ENCODE results near the gene ADGRG4. TPM values are rescaled to one million over a fixed set of nuclear protein-coding genes. Genes with fewer than 3 reads are reported as not detected.

The ADGRG4 gene
- polyA plus RNA-seq, 3 donors = not detected

DNA sequence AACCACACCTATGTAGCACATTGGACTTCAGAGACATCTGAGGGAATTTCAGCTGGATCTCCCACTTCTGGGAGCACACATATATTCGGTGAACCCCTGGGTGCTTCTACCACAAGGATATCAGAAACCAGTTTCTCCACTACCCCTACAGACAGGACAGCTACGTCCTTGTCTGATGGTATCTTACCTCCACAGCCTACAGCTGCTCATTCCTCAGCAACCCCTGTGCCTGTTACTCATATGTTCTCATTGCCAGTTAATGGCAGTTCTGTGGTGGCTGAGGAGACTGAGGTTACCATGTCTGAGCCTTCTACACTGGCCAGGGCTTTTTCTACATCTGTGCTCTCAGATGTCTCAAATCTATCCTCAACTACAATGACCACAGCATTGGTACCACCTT is 45.7 kb downstream of the ADGRG4 start:
- Histone ChIP-seq H3K79me2 (ENCODE audit: insufficient read depth, low read length) (no peaks in the 10 kb centered on the region), H3K36me3 (replicated peaks in 1 of 2; ENCODE audit: control insufficient read depth in 1 of 2, insufficient read depth in 2 of 2, low read length in 2 of 2) (no peaks in the 10 kb centered on the region), H2AFZ (ENCODE audit: insufficient read depth, low read depth, low read length, poor library complexity, severe bottlenecking) (no peak overlapping the region), H3K4me3 (replicated peaks in 1 of 3; ENCODE audit: low read depth in 2 of 3, low read length in 3 of 3) (no peak overlapping the region), H3K4me2 (replicated peaks; ENCODE audit: extremely low read depth, low read length, poor library complexity, severe bottlenecking) (no peak overlapping the region), H3K27ac (ENCODE audit: low read depth in 1 of 2, low read length in 2 of 2) (no peak overlapping the region), H3K4me1 (ENCODE audit: control insufficient read depth in 1 of 2, insufficient read depth in 2 of 2, low read length in 2 of 2) (no peaks in the 10 kb centered on the region), H3K27me3 (ENCODE audit: control insufficient read depth in 2 of 2, insufficient read depth in 2 of 2, low read length in 2 of 2) (no peaks in the 10 kb centered on the region), H4K20me1 (ENCODE audit: insufficient read depth, low read length) (no peaks in the 10 kb centered on the region), H3K9me3 (replicated peaks in 1 of 2; ENCODE audit: control insufficient read depth in 1 of 2, insufficient read depth in 1 of 2, low read length in 2 of 2) (no peaks in the 10 kb centered on the region), H3K9ac (ENCODE audit: insufficient read depth, low read length, poor library complexity, severe bottlenecking) (no peak overlapping the region)
- H3K36me3 Mint-ChIP-seq = no peaks in the 10 kb centered on the region
- no peaks in the 10 kb centered on the region for H3K9me3 Mint-ChIP-seq
- intact Hi-C loops (cut with micrococcal nuclease) = no loop called here
- no peaks in the 10 kb centered on the region for H3K4me1 Mint-ChIP-seq
- WGBS (ENCODE audit: insufficient coverage) = no CpG with 5 or more reads among the region's 2 CpGs
- peaks cover 0 to 4% (median 0%) of the 10 kb centered on the region in 3 donors for H3K27me3 Mint-ChIP-seq (ENCODE audit: low read depth in 3 of 3)
- no peak overlapping the region for H3K27ac Mint-ChIP-seq
- H3K4me3 Mint-ChIP-seq = no peak overlapping the region
- TF ChIP-seq, protein P1, sequence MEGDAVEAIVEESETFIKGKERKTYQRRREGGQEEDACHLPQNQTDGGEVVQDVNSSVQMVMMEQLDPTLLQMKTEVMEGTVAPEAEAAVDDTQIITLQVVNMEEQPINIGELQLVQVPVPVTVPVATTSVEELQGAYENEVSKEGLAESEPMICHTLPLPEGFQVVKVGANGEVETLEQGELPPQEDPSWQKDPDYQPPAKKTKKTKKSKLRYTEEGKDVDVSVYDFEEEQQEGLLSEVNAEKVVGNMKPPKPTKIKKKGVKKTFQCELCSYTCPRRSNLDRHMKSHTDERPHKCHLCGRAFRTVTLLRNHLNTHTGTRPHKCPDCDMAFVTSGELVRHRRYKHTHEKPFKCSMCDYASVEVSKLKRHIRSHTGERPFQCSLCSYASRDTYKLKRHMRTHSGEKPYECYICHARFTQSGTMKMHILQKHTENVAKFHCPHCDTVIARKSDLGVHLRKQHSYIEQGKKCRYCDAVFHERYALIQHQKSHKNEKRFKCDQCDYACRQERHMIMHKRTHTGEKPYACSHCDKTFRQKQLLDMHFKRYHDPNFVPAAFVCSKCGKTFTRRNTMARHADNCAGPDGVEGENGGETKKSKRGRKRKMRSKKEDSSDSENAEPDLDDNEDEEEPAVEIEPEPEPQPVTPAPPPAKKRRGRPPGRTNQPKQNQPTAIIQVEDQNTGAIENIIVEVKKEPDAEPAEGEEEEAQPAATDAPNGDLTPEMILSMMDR (IDR thresholded peaks at IDR 0.05) = no peak
- no peak for DNase-seq

GRCh38 chrX:136347706-136348105 is 46.9 kb downstream of the ADGRG4 start:
- H3K4me3 ChIP-seq (replicated peaks in 1 of 3; ENCODE audit: low read depth in 2 of 3, low read length in 3 of 3) = no peak overlapping the region
- Mint-ChIP-seq H3K4me1 (no peaks in the 10 kb centered on the region), H3K36me3 (no peaks in the 10 kb centered on the region), H3K27ac (no peak overlapping the region), H3K27me3 (ENCODE audit: low read depth in 3 of 3) (peaks cover 0 to 4% (median 0%) of the 10 kb centered on the region in 3 donors), H3K9me3 (no peaks in the 10 kb centered on the region), H3K4me3 (no peak overlapping the region)
- H4K20me1 ChIP-seq (ENCODE audit: insufficient read depth, low read length) = no peaks in the 10 kb centered on the region
- TF ChIP-seq, protein P1 (IDR thresholded peaks at IDR 0.05) = no peak
- H3K27me3 ChIP-seq (ENCODE audit: control insufficient read depth in 2 of 2, insufficient read depth in 2 of 2, low read length in 2 of 2) = peaks cover 0 to 1% of the 10 kb centered on the region in 2 donors
- no peak for DNase-seq
- H3K79me2 ChIP-seq (ENCODE audit: insufficient read depth, low read length) = no peaks in the 10 kb centered on the region
- no peak overlapping the region for H2AFZ ChIP-seq (ENCODE audit: insufficient read depth, low read depth, low read length, poor library complexity, severe bottlenecking)
- no peak overlapping the region for H3K4me2 ChIP-seq (replicated peaks; ENCODE audit: extremely low read depth, low read length, poor library complexity, severe bottlenecking)
- H3K27ac ChIP-seq (ENCODE audit: low read depth in 1 of 2, low read length in 2 of 2) = no peak overlapping the region
- H3K9ac ChIP-seq (ENCODE audit: insufficient read depth, low read length, poor library complexity, severe bottlenecking) = no peak overlapping the region
- no peaks in the 10 kb centered on the region for H3K4me1 ChIP-seq (ENCODE audit: control insufficient read depth in 1 of 2, insufficient read depth in 2 of 2, low read length in 2 of 2)
- H3K9me3 ChIP-seq (replicated peaks in 1 of 2; ENCODE audit: control insufficient read depth in 1 of 2, insufficient read depth in 1 of 2, low read length in 2 of 2) = no peaks in the 10 kb centered on the region
- intact Hi-C loops (cut with micrococcal nuclease) = no loop called here
- no peaks in the 10 kb centered on the region for H3K36me3 ChIP-seq (replicated peaks in 1 of 2; ENCODE audit: control insufficient read depth in 1 of 2, insufficient read depth in 2 of 2, low read length in 2 of 2)
- no CpG with 5 or more reads among the region's 1 CpG for WGBS (ENCODE audit: insufficient coverage)
